ENCODE data around the gene ADGRG7. TPM values are rescaled to one million over a fixed set of nuclear protein-coding genes. Genes with fewer than 3 reads are reported as not detected.

ADGRG7 gene
- total and polyA plus RNA-seq, 2 of the 13 experiments (the other 11 are each of a cell fraction or from before 2014, with no cell fraction given), result not detected

DNA sequence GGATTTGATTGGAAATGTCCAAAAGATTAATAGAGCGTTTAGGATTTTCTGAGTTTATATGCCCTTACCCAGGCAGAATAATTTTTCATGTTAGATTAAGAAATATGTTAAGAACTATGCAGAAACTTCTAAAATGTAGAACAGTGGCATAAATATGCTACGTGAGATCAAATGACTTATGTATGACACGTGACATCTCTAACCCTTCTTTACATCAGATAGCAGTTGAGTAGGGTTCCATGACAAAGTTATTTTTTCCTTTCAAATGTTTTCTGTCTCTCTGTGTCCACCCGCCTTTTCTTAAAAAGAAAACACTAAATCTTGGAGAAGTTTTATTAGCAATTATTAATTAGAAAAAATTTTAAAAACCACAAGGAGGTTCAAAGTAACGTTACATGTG, 91.3 kb downstream of the ADGRG7 start:
- in situ Hi-C loops (cut with HindIII; ENCODE audit: extremely low pct_ligation_motif_present, low pct_unique_long_range_greater_than_20kb) (loop anchor here (25.0 kb wide), 3 partner anchors 88 to 888 kb away; partner anchors contain the start of genes ADGRG7 and CMSS1), intact Hi-C loops (cut with micrococcal nuclease; ENCODE audit: unreplicated experiment) (no loop called here)
- TF ChIP-seq ZNF383 (CRISPR knock-in tag; IDR thresholded peaks at IDR 0.05; ENCODE audit: borderline replicate concordance) (no peak), ZNF510 (CRISPR knock-in tag; IDR thresholded peaks at IDR 0.05; ENCODE audit: low read depth) (no peak), BRD4 (CRISPR knock-in tag; IDR thresholded peaks at IDR 0.05) (no peak)
- TF ChIP-seq, protein P1, sequence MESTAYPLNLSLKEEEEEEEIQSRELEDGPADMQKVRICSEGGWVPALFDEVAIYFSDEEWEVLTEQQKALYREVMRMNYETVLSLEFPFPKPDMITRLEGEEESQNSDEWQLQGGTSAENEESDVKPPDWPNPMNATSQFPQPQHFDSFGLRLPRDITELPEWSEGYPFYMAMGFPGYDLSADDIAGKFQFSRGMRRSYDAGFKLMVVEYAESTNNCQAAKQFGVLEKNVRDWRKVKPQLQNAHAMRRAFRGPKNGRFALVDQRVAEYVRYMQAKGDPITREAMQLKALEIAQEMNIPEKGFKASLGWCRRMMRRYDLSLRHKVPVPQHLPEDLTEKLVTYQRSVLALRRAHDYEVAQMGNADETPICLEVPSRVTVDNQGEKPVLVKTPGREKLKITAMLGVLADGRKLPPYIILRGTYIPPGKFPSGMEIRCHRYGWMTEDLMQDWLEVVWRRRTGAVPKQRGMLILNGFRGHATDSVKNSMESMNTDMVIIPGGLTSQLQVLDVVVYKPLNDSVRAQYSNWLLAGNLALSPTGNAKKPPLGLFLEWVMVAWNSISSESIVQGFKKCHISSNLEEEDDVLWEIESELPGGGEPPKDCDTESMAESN (CRISPR knock-in tag; conservative IDR thresholded peaks at IDR 0.05), result no peak
- TF ChIP-seq, protein P2, sequence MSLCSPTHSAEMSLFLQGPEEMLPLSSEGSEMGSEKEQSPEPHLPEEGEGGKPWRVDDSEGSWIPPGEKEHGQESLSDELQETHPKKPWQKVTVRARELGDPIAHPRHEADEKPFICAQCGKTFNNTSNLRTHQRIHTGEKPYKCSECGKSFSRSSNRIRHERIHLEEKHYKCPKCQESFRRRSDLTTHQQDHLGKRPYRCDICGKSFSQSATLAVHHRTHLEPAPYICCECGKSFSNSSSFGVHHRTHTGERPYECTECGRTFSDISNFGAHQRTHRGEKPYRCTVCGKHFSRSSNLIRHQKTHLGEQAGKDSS (CRISPR knock-in tag; IDR thresholded peaks at IDR 0.05; ENCODE audit: borderline replicate concordance, low read depth), result no peak
- Histone ChIP-seq H3K27ac (ENCODE audit: extremely low read length, insufficient read depth, low read length) (no peak overlapping the region), H2AFZ (ENCODE audit: low read length) (no peak overlapping the region), H4K20me1 (ENCODE audit: insufficient read depth, low read length) (no peaks in the 10 kb centered on the region), H3K27me3 (ENCODE audit: control insufficient read depth in 1 of 2, insufficient read depth in 2 of 2, low read length in 2 of 2) (peaks cover 2 to 10% of the 10 kb centered on the region in 2 experiments; a peak in 1 of 5 replicates), H3K4me3 (replicated peaks in 1 of 3; ENCODE audit: insufficient read depth in 1 of 3, low read depth in 2 of 3, low read length in 3 of 3) (no peak overlapping the region), H3K36me3 (replicated peaks in 1 of 2; ENCODE audit: control insufficient read depth in 1 of 2, insufficient read depth in 2 of 2, low read length in 2 of 2) (no peaks in the 10 kb centered on the region), H3K79me2 (ENCODE audit: insufficient read depth, low read length) (no peaks in the 10 kb centered on the region), H3K9ac (ENCODE audit: insufficient read depth, low read depth, low read length) (no peak overlapping the region), H3K9me3 (ENCODE audit: low read length) (no peaks in the 10 kb centered on the region), H3K4me2 (ENCODE audit: low read depth, low read length) (no peak overlapping the region), H3K4me1 (ENCODE audit: insufficient read depth, low read length) (peaks cover 35% of the 10 kb centered on the region)
- no TSS peak for BruUV-seq (replicated peaks)
- 37% methylated on average over 5 of the region's 5 CpGs for WGBS (ENCODE audit: low lambda C conversion rate)
- ChIA-PET CTCF (ENCODE audit: low intra/inter-chr PET ratio, low total read pairs) (no interaction called here), POLR2A (no interaction called here)
- FAIRE-seq, result no peak
- DNase-seq (ENCODE audit: low spot score), result no peak
- ATAC-seq, result no peak
